ENCODE measurements around the gene ROBO1. TPM values are rescaled to one million over a fixed set of nuclear protein-coding genes. Genes with fewer than 3 reads are reported as not detected.

Gene ROBO1
- total RNA-seq, 1 donor from 2014 or later = 73.8 TPM

DNA sequence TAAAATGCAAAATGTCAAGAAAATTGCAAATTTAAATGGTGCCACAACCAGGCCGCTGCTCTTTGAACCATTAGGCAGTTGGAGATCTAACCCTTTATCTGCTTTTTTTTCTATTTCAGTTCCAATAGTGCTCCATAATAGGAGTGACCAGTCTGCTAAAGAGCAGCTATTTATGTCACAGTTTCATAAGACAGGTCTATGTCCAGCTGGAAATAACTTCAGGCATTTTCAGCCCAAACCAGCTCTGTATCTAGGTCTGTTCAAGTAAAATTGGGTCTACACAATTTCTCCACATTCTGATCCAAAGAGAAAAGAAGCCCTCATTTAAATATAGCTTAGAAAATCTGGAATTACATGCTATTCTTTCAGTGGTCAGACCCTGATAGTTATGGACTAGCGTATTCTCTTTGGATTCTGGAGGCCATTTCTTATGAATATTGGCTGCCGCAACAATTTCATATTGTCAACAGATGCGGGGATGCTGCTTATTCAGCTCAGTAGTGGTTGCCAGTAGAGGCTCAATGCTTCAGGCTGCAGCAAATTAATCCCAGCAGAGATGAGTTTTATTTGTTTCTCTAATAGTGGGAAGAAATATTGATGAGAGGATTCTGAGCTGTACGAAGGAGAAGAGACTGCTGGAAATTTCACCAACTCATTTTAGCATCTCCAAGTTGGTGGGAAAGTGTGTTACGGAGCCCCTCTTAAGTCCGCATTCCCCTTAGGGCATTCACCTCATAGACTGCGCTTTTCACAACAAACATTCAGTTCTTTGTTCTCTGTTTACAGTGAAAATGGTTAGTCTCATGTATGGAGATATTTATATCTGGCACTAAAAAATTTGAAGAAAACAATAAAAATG is 887.0 kb downstream of the ROBO1 start:
- no peak for DNase-seq (ENCODE audit: extremely low spot score, unreplicated experiment)
- Mint-ChIP-seq H3K27me3 (ENCODE audit: unreplicated experiment) (no peaks in the 10 kb centered on the region), H3K4me1 (ENCODE audit: unreplicated experiment) (peaks cover 36% of the 10 kb centered on the region), H3K27ac (ENCODE audit: unreplicated experiment) (no peak overlapping the region), H3K9me3 (ENCODE audit: unreplicated experiment) (peaks cover 6% of the 10 kb centered on the region), H3K36me3 (ENCODE audit: unreplicated experiment) (no peaks in the 10 kb centered on the region), H3K4me3 (ENCODE audit: unreplicated experiment) (no peak overlapping the region)
- TF ChIP-seq, protein P1, sequence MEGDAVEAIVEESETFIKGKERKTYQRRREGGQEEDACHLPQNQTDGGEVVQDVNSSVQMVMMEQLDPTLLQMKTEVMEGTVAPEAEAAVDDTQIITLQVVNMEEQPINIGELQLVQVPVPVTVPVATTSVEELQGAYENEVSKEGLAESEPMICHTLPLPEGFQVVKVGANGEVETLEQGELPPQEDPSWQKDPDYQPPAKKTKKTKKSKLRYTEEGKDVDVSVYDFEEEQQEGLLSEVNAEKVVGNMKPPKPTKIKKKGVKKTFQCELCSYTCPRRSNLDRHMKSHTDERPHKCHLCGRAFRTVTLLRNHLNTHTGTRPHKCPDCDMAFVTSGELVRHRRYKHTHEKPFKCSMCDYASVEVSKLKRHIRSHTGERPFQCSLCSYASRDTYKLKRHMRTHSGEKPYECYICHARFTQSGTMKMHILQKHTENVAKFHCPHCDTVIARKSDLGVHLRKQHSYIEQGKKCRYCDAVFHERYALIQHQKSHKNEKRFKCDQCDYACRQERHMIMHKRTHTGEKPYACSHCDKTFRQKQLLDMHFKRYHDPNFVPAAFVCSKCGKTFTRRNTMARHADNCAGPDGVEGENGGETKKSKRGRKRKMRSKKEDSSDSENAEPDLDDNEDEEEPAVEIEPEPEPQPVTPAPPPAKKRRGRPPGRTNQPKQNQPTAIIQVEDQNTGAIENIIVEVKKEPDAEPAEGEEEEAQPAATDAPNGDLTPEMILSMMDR (IDR thresholded peaks at IDR 0.05) = no peak

DNA sequence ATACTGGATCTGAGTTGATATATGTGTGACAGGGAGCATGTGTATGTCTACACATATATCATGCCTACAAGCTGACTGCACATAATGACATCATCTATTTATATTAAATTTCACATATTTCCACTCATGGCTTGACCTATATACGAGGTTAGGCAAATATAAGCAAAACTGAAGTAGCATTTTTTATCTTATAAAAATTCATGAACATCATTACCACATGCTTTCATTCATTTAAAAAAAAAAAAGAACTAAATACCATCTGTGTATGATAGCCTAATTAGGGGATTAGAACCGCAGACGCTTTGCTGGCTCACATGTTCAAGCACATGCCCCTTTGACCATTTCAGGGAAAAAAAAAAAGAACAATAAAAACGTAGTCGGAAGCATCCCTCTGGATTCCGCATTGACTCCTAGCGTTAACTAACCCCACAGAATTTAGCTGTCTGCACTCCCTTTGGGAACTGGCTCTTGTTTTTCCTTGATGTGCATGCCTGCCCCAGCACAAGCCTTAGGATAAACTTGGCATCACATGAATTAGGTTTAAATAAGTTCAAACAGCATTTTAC is 888.4 kb downstream of the ROBO1 start:
- Mint-ChIP-seq H3K27ac (ENCODE audit: unreplicated experiment) (peak overlapping the region; percentile 47), H3K27me3 (ENCODE audit: unreplicated experiment) (no peaks in the 10 kb centered on the region), H3K4me1 (ENCODE audit: unreplicated experiment) (peaks cover 44% of the 10 kb centered on the region), H3K9me3 (ENCODE audit: unreplicated experiment) (peaks cover 6% of the 10 kb centered on the region), H3K4me3 (ENCODE audit: unreplicated experiment) (peak overlapping the region; percentile 19), H3K36me3 (ENCODE audit: unreplicated experiment) (no peaks in the 10 kb centered on the region)
- TF ChIP-seq, protein P1 (IDR thresholded peaks at IDR 0.05) = no peak
- DNase-seq (ENCODE audit: extremely low spot score, unreplicated experiment) = no peak

DNA sequence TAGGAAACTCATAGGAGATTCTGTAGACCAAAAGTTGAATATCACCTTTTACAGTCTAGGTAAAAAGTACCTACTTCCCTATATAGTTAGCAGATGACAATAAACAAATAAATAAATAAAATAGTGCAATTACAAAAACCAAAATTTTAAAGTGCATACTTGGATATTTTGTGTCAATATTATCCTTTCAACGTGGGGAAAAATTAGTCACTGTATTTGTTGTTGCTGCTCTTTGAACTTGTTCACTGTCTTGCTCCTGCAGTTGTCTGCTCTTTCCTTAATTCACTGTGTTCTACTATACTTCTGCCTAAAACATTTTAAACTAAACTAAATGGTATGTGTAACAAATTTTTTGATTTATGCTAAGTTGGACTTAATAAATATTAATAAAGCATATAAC is 889.0 kb downstream of the ROBO1 start:
- H3K4me1 Mint-ChIP-seq (ENCODE audit: unreplicated experiment) = peaks cover 45% of the 10 kb centered on the region
- H3K27ac Mint-ChIP-seq (ENCODE audit: unreplicated experiment) = peak overlapping the region; percentile 47
- TF ChIP-seq, protein P1 (IDR thresholded peaks at IDR 0.05) = no peak
- peaks cover 6% of the 10 kb centered on the region for H3K9me3 Mint-ChIP-seq (ENCODE audit: unreplicated experiment)
- H3K27me3 Mint-ChIP-seq (ENCODE audit: unreplicated experiment) = no peaks in the 10 kb centered on the region
- no peak overlapping the region for H3K4me3 Mint-ChIP-seq (ENCODE audit: unreplicated experiment)
- no peaks in the 10 kb centered on the region for H3K36me3 Mint-ChIP-seq (ENCODE audit: unreplicated experiment)
- DNase-seq (ENCODE audit: extremely low spot score, unreplicated experiment) = no peak

DNA sequence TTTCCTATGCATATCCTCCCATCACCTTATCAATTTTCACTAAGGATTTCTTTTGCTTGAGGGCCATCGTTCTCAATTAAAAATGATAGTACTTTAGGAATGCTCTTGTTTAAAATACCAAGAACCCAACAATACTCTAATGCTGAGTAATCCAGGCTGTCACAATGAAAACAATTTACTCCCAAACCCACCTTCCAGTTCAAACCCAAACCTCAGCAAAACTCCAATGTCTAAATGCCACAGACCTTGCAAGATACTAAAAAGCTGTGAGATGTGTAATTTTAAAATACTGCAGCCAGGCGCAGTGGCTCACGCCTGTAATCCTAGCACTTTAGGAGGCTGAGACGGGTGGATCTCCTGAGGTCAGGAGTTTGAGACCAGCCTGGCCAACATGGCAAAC is 889.8 kb downstream of the ROBO1 start:
- H3K9me3 Mint-ChIP-seq (ENCODE audit: unreplicated experiment) = peaks cover 6% of the 10 kb centered on the region
- peaks cover 53% of the 10 kb centered on the region for H3K4me1 Mint-ChIP-seq (ENCODE audit: unreplicated experiment)
- H3K36me3 Mint-ChIP-seq (ENCODE audit: unreplicated experiment) = no peaks in the 10 kb centered on the region
- TF ChIP-seq, protein P1 (IDR thresholded peaks at IDR 0.05) = no peak
- DNase-seq (ENCODE audit: extremely low spot score, unreplicated experiment) = no peak
- H3K4me3 Mint-ChIP-seq (ENCODE audit: unreplicated experiment) = no peak overlapping the region
- H3K27ac Mint-ChIP-seq (ENCODE audit: unreplicated experiment) = peak overlapping the region; percentile 6
- H3K27me3 Mint-ChIP-seq (ENCODE audit: unreplicated experiment) = no peaks in the 10 kb centered on the region

DNA sequence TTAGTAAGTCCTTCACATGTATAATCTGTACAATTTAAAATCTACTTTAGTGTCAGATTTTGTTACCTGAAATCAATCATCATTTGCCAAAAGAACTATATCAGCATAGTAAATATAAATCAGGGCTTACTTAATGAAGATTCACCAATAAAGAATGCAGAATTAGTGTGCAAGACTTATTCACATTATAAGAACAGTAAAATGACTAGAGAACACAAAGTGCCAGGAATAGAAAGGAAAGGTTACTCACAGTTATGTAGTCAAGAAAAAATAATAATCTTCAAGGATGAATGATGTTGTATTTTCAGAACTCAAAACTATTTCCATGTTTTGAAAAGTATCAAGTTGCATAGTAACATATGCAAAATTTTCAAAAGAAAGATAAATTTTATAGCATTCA is 891.9 kb downstream of the ROBO1 start:
- no peak for DNase-seq (ENCODE audit: extremely low spot score, unreplicated experiment)
- TF ChIP-seq, protein P1 (IDR thresholded peaks at IDR 0.05) = no peak
- peaks cover 65% of the 10 kb centered on the region for H3K4me1 Mint-ChIP-seq (ENCODE audit: unreplicated experiment)
- H3K27me3 Mint-ChIP-seq (ENCODE audit: unreplicated experiment) = no peaks in the 10 kb centered on the region
- peaks cover 6% of the 10 kb centered on the region for H3K9me3 Mint-ChIP-seq (ENCODE audit: unreplicated experiment)
- H3K36me3 Mint-ChIP-seq (ENCODE audit: unreplicated experiment) = no peaks in the 10 kb centered on the region
- H3K4me3 Mint-ChIP-seq (ENCODE audit: unreplicated experiment) = no peak overlapping the region
- H3K27ac Mint-ChIP-seq (ENCODE audit: unreplicated experiment) = peak overlapping the region; percentile 35

All from osteocyte (in vitro differentiated cells).